DOHH2 (cell line): ENCODE results near the gene OR4D11.

Source experiments
- H3F3A ChIP-seq: fragments of 200-600 bp; sonication (generic), shearing (Covaris generic); 2 replicates; pipeline ENCODE4 v1.6.0; 2016; ENCODE audit warnings: antibody characterized with exemption, mild to moderate bottlenecking; ENCODE audit not compliant: control insufficient read depth, insufficient read depth
- H3K27ac ChIP-seq: fragments of 200-600 bp; sonication (generic); 2 replicates; pipeline ENCODE4 v1.5.1; 2014; ENCODE audit warnings: low read depth, mild to moderate bottlenecking, low read length, moderate library complexity
- H3K27me3 ChIP-seq: fragments of 200-600 bp; sonication (generic); 2 replicates; pipeline ENCODE4 v1.6.1; 2014; ENCODE audit warnings: mild to moderate bottlenecking, low read length, mixed read lengths; ENCODE audit not compliant: control insufficient read depth
- H3K36me3 ChIP-seq: fragments of 200-600 bp; sonication (generic); 2 replicates; pipeline ENCODE4 v1.6.1; 2014; ENCODE audit warnings: mild to moderate bottlenecking, low read length, moderate library complexity, mixed read lengths; ENCODE audit not compliant: control insufficient read depth
- H3K4me1 ChIP-seq: fragments of 200-600 bp; sonication (generic); 2 replicates; pipeline ENCODE4 v1.6.1; 2014; ENCODE audit warnings: mild to moderate bottlenecking, low read length, mixed read lengths; ENCODE audit not compliant: control insufficient read depth
- H3K4me2 ChIP-seq: fragments of 200-600 bp; sonication (generic); 2 replicates; pipeline ENCODE4 v1.6.0; 2014; ENCODE audit warnings: mild to moderate bottlenecking, low read length, moderate library complexity
- H3K4me3 ChIP-seq: fragments of 200-600 bp; sonication (generic); 2 replicates; pipeline ENCODE4 v1.5.1; 2014; ENCODE audit warnings: mild to moderate bottlenecking, low read length, mixed read lengths
- H3K79me2 ChIP-seq: fragments of 200-600 bp; sonication (generic); 2 replicates; pipeline ENCODE4 v1.6.1; 2014; ENCODE audit warnings: mild to moderate bottlenecking, low read length, mixed read lengths; ENCODE audit not compliant: control insufficient read depth
- H3K9me2 ChIP-seq: fragments of 200-600 bp; sonication (generic); replicated peaks from 2 replicates; pipeline ENCODE4 v1.6.1; 2014; ENCODE audit warnings: mild to moderate bottlenecking, low read length, mixed read lengths; ENCODE audit not compliant: control insufficient read depth
- H3K9me3 ChIP-seq: fragments of 200-600 bp; sonication (generic); 2 replicates; pipeline ENCODE4 v1.6.1; 2014; ENCODE audit warnings: antibody characterized with exemption, low read length, mixed read lengths; ENCODE audit not compliant: control insufficient read depth, insufficient read depth
- H4K20me1 ChIP-seq: fragments of 200-600 bp; sonication (generic); 2 replicates; pipeline ENCODE4 v1.6.0; 2014; ENCODE audit warnings: low read depth, mild to moderate bottlenecking, antibody characterized with exemption, low read length, moderate library complexity; ENCODE audit not compliant: control insufficient read depth, insufficient read depth
- CTCF ChIP-seq: fragments of 200-600 bp; sonication (generic); IDR thresholded peaks from one replicate; pipeline ENCODE4 v1.5.1; 2014; ENCODE audit warnings: antibody characterized with exemption, mild to moderate bottlenecking, low read depth, low read length; ENCODE audit not compliant: poor library complexity, severe bottlenecking
- EZH2phosphoT487 ChIP-seq: fragments of 200-600 bp; sonication (generic); IDR thresholded peaks from 2 replicates; pipeline ENCODE4 v1.6.1; 2017; ENCODE audit warnings: borderline replicate concordance, mild to moderate bottlenecking, antibody characterized with exemption, low read length, moderate library complexity, mixed read lengths

Gene OR4D11

GRCh38 chr11:59548309-59548656 is 44.9 kb downstream of the OR4D11 start:
- no peaks in the 10 kb centered on the region for H3K9me2 ChIP-seq
- no peaks in the 10 kb centered on the region for H3K36me3 ChIP-seq
- H3K4me2 ChIP-seq = no peak overlapping the region
- no peak for TF ChIP-seq EZH2phosphoT487
- no peak for TF ChIP-seq CTCF
- no peaks in the 10 kb centered on the region for H3K9me3 ChIP-seq
- peaks cover 18% of the 10 kb centered on the region for H3F3A ChIP-seq
- no peaks in the 10 kb centered on the region for H4K20me1 ChIP-seq
- no peaks in the 10 kb centered on the region for H3K27me3 ChIP-seq
- H3K79me2 ChIP-seq = no peaks in the 10 kb centered on the region
- peaks cover 17% of the 10 kb centered on the region for H3K4me1 ChIP-seq
- H3K4me3 ChIP-seq = no peak overlapping the region
- H3K27ac ChIP-seq = no peak overlapping the region

- no peaks in the 10 kb centered on the region for H3K79me2 ChIP-seq
- peaks cover 23% of the 10 kb centered on the region for H3K4me1 ChIP-seq
These were observed 47.0 kb downstream of the OR4D11 start for GRCh38 chr11:59550368-59550841.

GRCh38 chr11:59550842-59551658 is 47.7 kb downstream of the OR4D11 start:
- Histone ChIP-seq H4K20me1 (no peaks in the 10 kb centered on the region), H3K27ac (peak overlapping the region; percentile 88), H3K27me3 (no peaks in the 10 kb centered on the region), H3K4me3 (peak overlapping the region; percentile 79), H3K9me2 (no peaks in the 10 kb centered on the region), H3K9me3 (no peaks in the 10 kb centered on the region), H3K36me3 (no peaks in the 10 kb centered on the region), H3K4me2 (peak overlapping the region; percentile 81), H3K79me2 (no peaks in the 10 kb centered on the region), H3F3A (peaks cover 18% of the 10 kb centered on the region), H3K4me1 (peaks cover 29% of the 10 kb centered on the region)
- no peak for TF ChIP-seq EZH2phosphoT487
- TF ChIP-seq CTCF = no peak

More at GRCh38 chr11:59550368-59550841, 47.0 kb downstream of the OR4D11 start:
- H3K4me3 ChIP-seq = peak overlapping the region; percentile 79
- no peaks in the 10 kb centered on the region for H4K20me1 ChIP-seq
- H3K4me2 ChIP-seq = peak overlapping the region; percentile 81
- H3K9me3 ChIP-seq = no peaks in the 10 kb centered on the region
- peaks cover 18% of the 10 kb centered on the region for H3F3A ChIP-seq
- peak overlapping the region; percentile 88 for H3K27ac ChIP-seq
- H3K27me3 ChIP-seq = no peaks in the 10 kb centered on the region
- TF ChIP-seq EZH2phosphoT487 (no peak), CTCF (peak; percentile 58)
- H3K9me2 ChIP-seq = no peaks in the 10 kb centered on the region
- no peaks in the 10 kb centered on the region for H3K36me3 ChIP-seq
